ENCODE results near the gene SPAST. TPM values are rescaled to one million over a fixed set of nuclear protein-coding genes. Genes with fewer than 3 reads are reported as not detected.
"Not testable (repeated sequence)": the region's sequence is repeated elsewhere in the genome, so short reads cannot be mapped to it uniquely, and the experiment has no call there.

Gene SPAST
- total RNA-seq, 3 donors from 2014 or later = 16.2 to 19.8 (median 17.5) TPM

- Mint-ChIP-seq H3K9me3 (no peaks in the 10 kb centered on the region), H3K4me3 (no peak overlapping the region), H3K4me1 (ENCODE audit: low read depth) (peaks cover 35% of the 10 kb centered on the region), H3K36me3 (ENCODE audit: insufficient read depth) (peaks cover 7% of the 10 kb centered on the region), H3K27me3 (ENCODE audit: low read depth) (no peaks in the 10 kb centered on the region)
- ATAC-seq (no peak), DNase-seq (no peak)
These were observed 4.2 kb downstream of the SPAST start for GRCh38 chr2:32067549-32067948.

GRCh38 chr2:32074134-32074506, 10.8 kb downstream of the SPAST start:
- DNase-seq (no peak), ATAC-seq (no peak)
- Mint-ChIP-seq H3K4me1 (ENCODE audit: low read depth) (peaks cover 26% of the 10 kb centered on the region), H3K4me3 (no peak overlapping the region), H3K27me3 (ENCODE audit: low read depth) (no peaks in the 10 kb centered on the region), H3K36me3 (ENCODE audit: insufficient read depth) (peaks cover 16% of the 10 kb centered on the region), H3K9me3 (no peaks in the 10 kb centered on the region)

DNA sequence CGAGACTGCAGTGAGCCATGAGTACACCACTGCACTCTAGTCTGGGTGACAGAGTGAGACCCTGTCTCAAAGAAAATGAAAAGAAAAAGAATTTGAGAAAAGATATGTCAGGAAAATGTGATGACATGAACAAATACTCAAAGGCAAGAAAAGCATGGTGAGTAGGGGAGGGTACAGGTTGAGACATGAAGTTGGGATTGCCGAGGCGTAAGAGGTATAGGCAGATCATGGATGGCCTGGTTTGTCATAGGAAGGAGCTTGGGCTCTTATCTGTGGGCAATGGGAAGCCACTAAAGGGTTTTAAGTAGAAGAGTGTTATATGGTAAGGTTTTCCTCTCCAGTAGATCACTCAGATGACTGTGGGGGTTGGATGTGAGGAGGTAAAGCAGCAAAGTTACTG, 32.3 kb downstream of the SPAST start:
- ATAC-seq = no peak
- H3K9me3 Mint-ChIP-seq = no peaks in the 10 kb centered on the region
- peaks cover 15% of the 10 kb centered on the region for H3K36me3 Mint-ChIP-seq (ENCODE audit: insufficient read depth)
- no peak for DNase-seq
- H3K4me3 Mint-ChIP-seq = no peak overlapping the region
- peaks cover 4% of the 10 kb centered on the region for H3K4me1 Mint-ChIP-seq (ENCODE audit: low read depth)
- no peaks in the 10 kb centered on the region for H3K27me3 Mint-ChIP-seq (ENCODE audit: low read depth)

GRCh38 chr2:32108111-32108510, 44.8 kb downstream of the SPAST start:
- H3K27me3 Mint-ChIP-seq (ENCODE audit: low read depth) = no peaks in the 10 kb centered on the region
- H3K4me3 Mint-ChIP-seq = no peak overlapping the region
- no peak for ATAC-seq
- H3K4me1 Mint-ChIP-seq (ENCODE audit: low read depth) = peaks cover 3% of the 10 kb centered on the region
- H3K9me3 Mint-ChIP-seq = peaks cover 7% of the 10 kb centered on the region
- peaks cover 42% of the 10 kb centered on the region for H3K36me3 Mint-ChIP-seq (ENCODE audit: insufficient read depth)
- no peak for DNase-seq

GRCh38 chr2:32118055-32118454, 54.7 kb downstream of the SPAST start:
- DNase-seq (no peak), ATAC-seq (no peak)
- Mint-ChIP-seq H3K4me1 (ENCODE audit: low read depth) (peaks cover 2% of the 10 kb centered on the region), H3K4me3 (no peak overlapping the region), H3K27me3 (ENCODE audit: low read depth) (no peaks in the 10 kb centered on the region), H3K9me3 (no peaks in the 10 kb centered on the region), H3K36me3 (ENCODE audit: insufficient read depth) (peaks cover 14% of the 10 kb centered on the region)

DNA sequence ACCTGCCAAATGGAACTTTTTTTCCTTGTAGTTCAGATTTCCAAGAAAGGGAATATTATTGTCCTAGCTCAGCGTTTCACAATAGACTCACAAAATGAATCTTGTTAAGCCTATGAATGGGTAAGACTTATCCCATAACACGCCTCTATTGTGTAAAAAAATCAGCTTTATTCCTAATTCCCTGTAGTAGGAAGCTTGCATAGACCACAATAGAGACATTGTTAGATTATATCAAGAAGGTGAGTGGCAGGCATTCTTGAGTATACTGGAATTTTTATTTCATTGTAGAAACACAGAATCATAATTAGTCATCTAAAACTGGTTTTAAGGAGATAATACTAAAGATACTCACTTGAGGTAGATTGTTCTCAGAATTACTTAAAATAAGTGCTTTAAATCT, 55.8 kb downstream of the SPAST start:
- H3K4me1 Mint-ChIP-seq (ENCODE audit: low read depth) = peaks cover 2% of the 10 kb centered on the region
- peaks cover 25% of the 10 kb centered on the region for H3K36me3 Mint-ChIP-seq (ENCODE audit: insufficient read depth)
- no peak for ATAC-seq
- H3K9me3 Mint-ChIP-seq = no peaks in the 10 kb centered on the region
- H3K4me3 Mint-ChIP-seq = no peak overlapping the region
- DNase-seq = no peak
- H3K27me3 Mint-ChIP-seq (ENCODE audit: low read depth) = no peaks in the 10 kb centered on the region

DNA sequence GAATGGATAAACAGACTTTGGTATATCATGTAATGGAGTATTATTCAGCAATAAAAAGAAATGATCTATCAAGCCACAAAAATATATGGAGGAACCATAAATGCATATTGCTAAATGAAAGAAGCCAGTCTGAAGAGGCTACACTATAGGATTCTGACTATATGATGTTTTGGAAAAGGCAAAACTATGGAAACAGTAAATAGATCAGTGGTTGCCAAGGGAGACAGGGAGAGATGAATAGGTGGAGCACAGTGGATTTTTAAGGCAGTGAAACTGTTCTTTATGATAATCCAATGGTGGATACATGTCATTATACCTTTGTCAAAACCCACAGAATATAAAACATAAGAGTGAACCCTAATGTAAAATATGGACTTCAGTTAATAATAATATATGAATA, 61.3 kb downstream of the SPAST start:
- H3K36me3 Mint-ChIP-seq (ENCODE audit: insufficient read depth) = peaks cover 34% of the 10 kb centered on the region

GRCh38 chr2:32128636-32129035, 65.3 kb downstream of the SPAST start:
- ATAC-seq (no peak), DNase-seq (no peak)
- no peaks in the 10 kb centered on the region for H3K4me1 Mint-ChIP-seq (ENCODE audit: low read depth)
- H3K4me3 Mint-ChIP-seq = no peak overlapping the region
- no peaks in the 10 kb centered on the region for H3K9me3 Mint-ChIP-seq
- H3K27me3 Mint-ChIP-seq (ENCODE audit: low read depth) = no peaks in the 10 kb centered on the region
- peaks cover 21% of the 10 kb centered on the region for H3K36me3 Mint-ChIP-seq (ENCODE audit: insufficient read depth)

More for the DNA sequence above, 61.3 kb downstream of the SPAST start:
- Mint-ChIP-seq H3K9me3 (no peaks in the 10 kb centered on the region), H3K4me1 (ENCODE audit: low read depth) (peaks cover 2% of the 10 kb centered on the region), H3K27me3 (ENCODE audit: low read depth) (no peaks in the 10 kb centered on the region), H3K4me3 (no peak overlapping the region)
- no peak for DNase-seq
- no peak for ATAC-seq

GRCh38 chr2:32129086-32129485, 65.7 kb downstream of the SPAST start:
- H3K36me3 Mint-ChIP-seq (ENCODE audit: insufficient read depth) = peaks cover 17% of the 10 kb centered on the region
- no peaks in the 10 kb centered on the region for H3K9me3 Mint-ChIP-seq
- no peak overlapping the region for H3K4me3 Mint-ChIP-seq
- no peaks in the 10 kb centered on the region for H3K27me3 Mint-ChIP-seq (ENCODE audit: low read depth)
- no peaks in the 10 kb centered on the region for H3K4me1 Mint-ChIP-seq (ENCODE audit: low read depth)
- DNase-seq = no peak
- no peak for ATAC-seq

- Mint-ChIP-seq H3K4me1 (ENCODE audit: low read depth) (no peaks in the 10 kb centered on the region), H3K36me3 (ENCODE audit: insufficient read depth) (peaks cover 27% of the 10 kb centered on the region), H3K9me3 (no peaks in the 10 kb centered on the region), H3K4me3 (no peak overlapping the region), H3K27me3 (ENCODE audit: low read depth) (no peaks in the 10 kb centered on the region)
- ATAC-seq = peak; percentile 34 to 38
- no peak for DNase-seq
These were observed 72.1 kb downstream of the SPAST start for GRCh38 chr2:32135409-32135808.

DNA sequence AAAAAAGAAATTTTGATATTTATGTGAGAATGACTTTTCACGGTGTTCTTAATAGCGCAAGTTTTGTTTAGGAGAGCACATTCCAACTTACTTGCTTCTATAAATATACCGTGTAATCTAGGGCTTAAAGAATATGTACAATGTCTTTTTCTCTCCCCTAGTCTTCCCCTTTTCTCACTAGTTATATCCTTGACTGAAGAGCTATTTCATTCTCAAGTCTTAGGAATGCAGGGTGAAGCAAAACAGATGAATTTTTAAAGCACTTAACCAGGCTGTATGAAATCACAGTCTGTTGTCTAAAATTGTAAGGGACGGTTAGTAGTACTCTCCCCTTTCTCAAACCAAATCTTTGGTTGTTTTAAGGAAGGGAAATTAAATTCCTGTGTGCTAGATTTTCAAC, 72.7 kb downstream of the SPAST start:
- Mint-ChIP-seq H3K36me3 (ENCODE audit: insufficient read depth) (peaks cover 26% of the 10 kb centered on the region), H3K4me3 (no peak overlapping the region), H3K4me1 (ENCODE audit: low read depth) (no peaks in the 10 kb centered on the region), H3K9me3 (no peaks in the 10 kb centered on the region), H3K27me3 (ENCODE audit: low read depth) (no peaks in the 10 kb centered on the region)
- DNase-seq = no peak
- ATAC-seq = no peak

DNA sequence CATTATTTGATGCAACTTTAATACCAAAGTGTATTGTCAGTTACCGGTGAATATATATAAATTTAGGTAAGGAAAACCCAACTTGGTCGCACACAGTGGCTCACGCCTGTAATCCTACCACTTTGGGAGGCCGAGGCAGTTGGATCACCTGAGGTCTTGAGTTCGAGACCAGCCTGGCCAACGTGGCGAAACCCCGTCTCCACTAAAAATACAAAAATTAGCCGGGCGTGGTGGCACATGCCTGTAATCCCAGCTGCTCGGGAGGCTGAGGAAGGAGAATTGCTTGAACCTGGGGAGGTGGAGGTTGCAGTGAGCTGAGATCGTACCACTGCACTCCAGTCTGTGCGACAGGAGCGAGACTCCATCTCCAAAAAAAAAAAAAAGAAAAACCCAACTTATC, 88.2 kb downstream of the SPAST start:
- not testable (repeated sequence) for DNase-seq; H3K4me3 Mint-ChIP-seq; H3K27me3 Mint-ChIP-seq (ENCODE audit: low read depth); H3K9me3 Mint-ChIP-seq; ATAC-seq; H3K4me1 Mint-ChIP-seq (ENCODE audit: low read depth)
- H3K36me3 Mint-ChIP-seq (ENCODE audit: insufficient read depth) = peaks cover 13% of the 10 kb centered on the region

DNA sequence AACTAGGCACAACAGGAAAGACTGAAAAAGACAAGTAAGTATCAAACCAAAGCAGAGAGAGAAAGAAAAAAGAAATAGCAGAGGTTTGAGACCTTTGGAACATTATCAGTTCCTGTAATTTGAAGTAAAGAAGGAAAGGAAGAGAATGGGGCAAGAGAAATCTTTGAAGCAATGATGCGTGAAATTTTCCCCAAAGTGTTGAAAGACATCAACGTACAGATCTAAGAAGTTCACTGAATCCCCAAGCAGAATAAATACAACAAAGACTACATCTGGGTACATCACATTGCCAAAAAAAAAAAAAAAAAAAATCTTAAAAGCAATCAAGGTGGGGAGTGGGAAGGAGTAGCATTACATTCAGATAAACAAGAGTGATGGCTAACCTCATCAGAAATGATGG, 96.3 kb downstream of the SPAST start:
- no peaks in the 10 kb centered on the region for H3K9me3 Mint-ChIP-seq
- H3K4me3 Mint-ChIP-seq = no peak overlapping the region
- ATAC-seq (no peak), DNase-seq (no peak)
- no peaks in the 10 kb centered on the region for H3K27me3 Mint-ChIP-seq (ENCODE audit: low read depth)
- peaks cover 7% of the 10 kb centered on the region for H3K36me3 Mint-ChIP-seq (ENCODE audit: insufficient read depth)
- H3K4me1 Mint-ChIP-seq (ENCODE audit: low read depth) = peaks cover 4% of the 10 kb centered on the region

- Mint-ChIP-seq H3K36me3 (ENCODE audit: insufficient read depth) (peaks cover 2% of the 10 kb centered on the region), H3K27me3 (ENCODE audit: low read depth) (no peaks in the 10 kb centered on the region), H3K4me3 (no peak overlapping the region), H3K4me1 (ENCODE audit: low read depth) (peaks cover 11% of the 10 kb centered on the region), H3K9me3 (no peaks in the 10 kb centered on the region)
- DNase-seq (no peak), ATAC-seq (no peak)
These were observed 97.9 kb downstream of the SPAST start for GRCh38 chr2:32161296-32161695.

DNA sequence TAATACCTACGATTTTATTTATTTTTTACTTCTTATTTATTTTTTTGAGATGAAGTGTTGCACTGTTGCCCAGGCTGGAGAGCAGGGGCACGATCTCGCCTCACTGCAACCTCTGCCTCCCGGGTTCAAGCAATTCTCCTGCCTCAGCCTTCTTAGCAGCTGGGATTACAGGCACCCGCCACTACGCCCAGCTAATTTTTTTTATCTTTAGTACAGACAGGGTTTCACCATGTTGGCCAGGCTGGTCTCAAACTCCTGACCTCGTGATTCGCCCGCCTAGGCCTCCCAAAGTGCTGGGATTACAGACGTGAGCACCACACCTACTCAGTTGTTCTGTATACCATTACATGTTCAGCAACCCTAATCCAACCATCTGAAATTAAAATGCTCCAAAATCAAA, 100.9 kb downstream of the SPAST start:
- peaks cover 28% of the 10 kb centered on the region for H3K4me1 Mint-ChIP-seq (ENCODE audit: low read depth)
- ATAC-seq; DNase-seq; H3K36me3 Mint-ChIP-seq (ENCODE audit: insufficient read depth); H3K9me3 Mint-ChIP-seq; H3K27me3 Mint-ChIP-seq (ENCODE audit: low read depth): not testable (repeated sequence)
- H3K4me3 Mint-ChIP-seq = peak overlapping the region; percentile 99

GRCh38 chr2:32165027-32165347, 101.6 kb downstream of the SPAST start:
- not testable (repeated sequence) for DNase-seq; H3K9me3 Mint-ChIP-seq; H3K27me3 Mint-ChIP-seq (ENCODE audit: low read depth); H3K36me3 Mint-ChIP-seq (ENCODE audit: insufficient read depth)
- ATAC-seq = peak; percentile 11 to 19
- peak overlapping the region; percentile 99 for H3K4me3 Mint-ChIP-seq
- peaks cover 28% of the 10 kb centered on the region for H3K4me1 Mint-ChIP-seq (ENCODE audit: low read depth)
